ENCODE data around the gene C5orf58. TPM values are rescaled to one million over a fixed set of nuclear protein-coding genes. Genes with fewer than 3 reads are reported as not detected.
"Not testable (repeated sequence)": the region's sequence is repeated elsewhere in the genome, so short reads cannot be mapped to it uniquely, and the experiment has no call there.

Gene C5orf58
- total and polyA plus RNA-seq, 2 donors (not counting 1 experiment from before 2014, with no cell fraction given) = not detected

GRCh38 chr5:170246126-170246870 is 13.5 kb downstream of the C5orf58 start:
- Histone ChIP-seq H3K79me2 (ENCODE audit: control insufficient read depth, insufficient read depth, low read length) (no peaks in the 10 kb centered on the region), H3K27ac (ENCODE audit: insufficient read depth, low read length) (no peak overlapping the region), H2AFZ (ENCODE audit: low read length) (no peak overlapping the region), H3K36me3 (ENCODE audit: control insufficient read depth, insufficient read depth, low read length) (no peaks in the 10 kb centered on the region), H3K9me3 (ENCODE audit: control insufficient read depth, insufficient read depth, low read depth, low read length) (no peaks in the 10 kb centered on the region), H3K27me3 (ENCODE audit: control insufficient read depth, insufficient read depth, low read length) (no peaks in the 10 kb centered on the region), H3K4me1 (ENCODE audit: control insufficient read depth, extremely low read depth, insufficient read depth, low read length) (no peaks in the 10 kb centered on the region), H4K20me1 (ENCODE audit: control insufficient read depth, extremely low read depth, insufficient read depth, low read length) (no peaks in the 10 kb centered on the region), H3K4me2 (ENCODE audit: extremely low read depth, insufficient read depth, low read length) (no peak overlapping the region), H3K9ac (ENCODE audit: insufficient read depth, low read length) (no peak overlapping the region), H3K4me3 (replicated peaks in 1 of 4; ENCODE audit: control extremely low read depth in 1 of 4, insufficient read depth in 1 of 4, low read depth in 3 of 4, low read length in 4 of 4) (no peak overlapping the region)
- TF ChIP-seq, protein P1, sequence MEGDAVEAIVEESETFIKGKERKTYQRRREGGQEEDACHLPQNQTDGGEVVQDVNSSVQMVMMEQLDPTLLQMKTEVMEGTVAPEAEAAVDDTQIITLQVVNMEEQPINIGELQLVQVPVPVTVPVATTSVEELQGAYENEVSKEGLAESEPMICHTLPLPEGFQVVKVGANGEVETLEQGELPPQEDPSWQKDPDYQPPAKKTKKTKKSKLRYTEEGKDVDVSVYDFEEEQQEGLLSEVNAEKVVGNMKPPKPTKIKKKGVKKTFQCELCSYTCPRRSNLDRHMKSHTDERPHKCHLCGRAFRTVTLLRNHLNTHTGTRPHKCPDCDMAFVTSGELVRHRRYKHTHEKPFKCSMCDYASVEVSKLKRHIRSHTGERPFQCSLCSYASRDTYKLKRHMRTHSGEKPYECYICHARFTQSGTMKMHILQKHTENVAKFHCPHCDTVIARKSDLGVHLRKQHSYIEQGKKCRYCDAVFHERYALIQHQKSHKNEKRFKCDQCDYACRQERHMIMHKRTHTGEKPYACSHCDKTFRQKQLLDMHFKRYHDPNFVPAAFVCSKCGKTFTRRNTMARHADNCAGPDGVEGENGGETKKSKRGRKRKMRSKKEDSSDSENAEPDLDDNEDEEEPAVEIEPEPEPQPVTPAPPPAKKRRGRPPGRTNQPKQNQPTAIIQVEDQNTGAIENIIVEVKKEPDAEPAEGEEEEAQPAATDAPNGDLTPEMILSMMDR (conservative IDR thresholded peaks at IDR 0.05 in 1 of 2, IDR thresholded peaks at IDR 0.05 in 1 of 2; ENCODE audit: low read depth in 1 of 2, low read length in 2 of 2) = no peak
- TF ChIP-seq EZH2 (IDR thresholded peaks at IDR 0.05; ENCODE audit: low read length, missing control alignments) = no peak
- DNase-seq (ENCODE audit: low read depth in 2 of 2) = no peak

GRCh38 chr5:170247363-170247762 is 14.6 kb downstream of the C5orf58 start:
- H3K36me3 ChIP-seq (ENCODE audit: control insufficient read depth, insufficient read depth, low read length) = no peaks in the 10 kb centered on the region
- H3K79me2 ChIP-seq (ENCODE audit: control insufficient read depth, insufficient read depth, low read length) = no peaks in the 10 kb centered on the region
- TF ChIP-seq EZH2 (IDR thresholded peaks at IDR 0.05; ENCODE audit: low read length, missing control alignments) = no peak
- no peak overlapping the region for H3K9ac ChIP-seq (ENCODE audit: insufficient read depth, low read length)
- no peak overlapping the region for H3K4me3 ChIP-seq (replicated peaks in 1 of 4; ENCODE audit: control extremely low read depth in 1 of 4, insufficient read depth in 1 of 4, low read depth in 3 of 4, low read length in 4 of 4)
- no peaks in the 10 kb centered on the region for H3K4me1 ChIP-seq (ENCODE audit: control insufficient read depth, extremely low read depth, insufficient read depth, low read length)
- H3K4me2 ChIP-seq (ENCODE audit: extremely low read depth, insufficient read depth, low read length) = no peak overlapping the region
- no peaks in the 10 kb centered on the region for H3K27me3 ChIP-seq (ENCODE audit: control insufficient read depth, insufficient read depth, low read length)
- no peaks in the 10 kb centered on the region for H3K9me3 ChIP-seq (ENCODE audit: control insufficient read depth, insufficient read depth, low read depth, low read length)
- H2AFZ ChIP-seq (ENCODE audit: low read length) = no peak overlapping the region
- no peak for DNase-seq (ENCODE audit: low read depth in 2 of 2)
- H4K20me1 ChIP-seq (ENCODE audit: control insufficient read depth, extremely low read depth, insufficient read depth, low read length) = no peaks in the 10 kb centered on the region
- no peak overlapping the region for H3K27ac ChIP-seq (ENCODE audit: insufficient read depth, low read length)

GRCh38 chr5:170248172-170248930 is 15.6 kb downstream of the C5orf58 start:
- TF ChIP-seq, protein P1 (conservative IDR thresholded peaks at IDR 0.05 in 1 of 2, IDR thresholded peaks at IDR 0.05 in 1 of 2; ENCODE audit: low read depth in 1 of 2, low read length in 2 of 2) = no peak
- TF ChIP-seq EZH2 (IDR thresholded peaks at IDR 0.05; ENCODE audit: low read length, missing control alignments) = no peak

GRCh38 chr5:170248931-170249227 is 16.1 kb downstream of the C5orf58 start:
- H3K79me2 ChIP-seq (ENCODE audit: control insufficient read depth, insufficient read depth, low read length); H2AFZ ChIP-seq (ENCODE audit: low read length); DNase-seq (ENCODE audit: low read depth in 2 of 2); H3K4me2 ChIP-seq (ENCODE audit: extremely low read depth, insufficient read depth, low read length); H3K36me3 ChIP-seq (ENCODE audit: control insufficient read depth, insufficient read depth, low read length); H3K9me3 ChIP-seq (ENCODE audit: control insufficient read depth, insufficient read depth, low read depth, low read length); H3K4me3 ChIP-seq (replicated peaks in 1 of 4; ENCODE audit: control extremely low read depth in 1 of 4, insufficient read depth in 1 of 4, low read depth in 3 of 4, low read length in 4 of 4); H3K9ac ChIP-seq (ENCODE audit: insufficient read depth, low read length); H4K20me1 ChIP-seq (ENCODE audit: control insufficient read depth, extremely low read depth, insufficient read depth, low read length); H3K4me1 ChIP-seq (ENCODE audit: control insufficient read depth, extremely low read depth, insufficient read depth, low read length); H3K27me3 ChIP-seq (ENCODE audit: control insufficient read depth, insufficient read depth, low read length); H3K27ac ChIP-seq (ENCODE audit: insufficient read depth, low read length): not testable (repeated sequence)

More at GRCh38 chr5:170248172-170248930, 15.6 kb downstream of the C5orf58 start:
- Histone ChIP-seq H3K27me3 (ENCODE audit: control insufficient read depth, insufficient read depth, low read length) (no peaks in the 10 kb centered on the region), H3K36me3 (ENCODE audit: control insufficient read depth, insufficient read depth, low read length) (no peaks in the 10 kb centered on the region), H3K79me2 (ENCODE audit: control insufficient read depth, insufficient read depth, low read length) (no peaks in the 10 kb centered on the region), H2AFZ (ENCODE audit: low read length) (no peak overlapping the region), H4K20me1 (ENCODE audit: control insufficient read depth, extremely low read depth, insufficient read depth, low read length) (no peaks in the 10 kb centered on the region), H3K9me3 (ENCODE audit: control insufficient read depth, insufficient read depth, low read depth, low read length) (no peaks in the 10 kb centered on the region), H3K4me1 (ENCODE audit: control insufficient read depth, extremely low read depth, insufficient read depth, low read length) (no peaks in the 10 kb centered on the region), H3K4me2 (ENCODE audit: extremely low read depth, insufficient read depth, low read length) (no peak overlapping the region), H3K4me3 (replicated peaks in 1 of 4; ENCODE audit: control extremely low read depth in 1 of 4, insufficient read depth in 1 of 4, low read depth in 3 of 4, low read length in 4 of 4) (no peak overlapping the region), H3K9ac (ENCODE audit: insufficient read depth, low read length) (no peak overlapping the region), H3K27ac (ENCODE audit: insufficient read depth, low read length) (no peak overlapping the region)
- DNase-seq (ENCODE audit: low read depth in 2 of 2) = no peak
